ENCODE data around the gene SACM1L.
"Not testable (repeated sequence)": the region's sequence is repeated elsewhere in the genome, so short reads cannot be mapped to it uniquely, and the experiment has no call there.

SACM1L gene

GRCh38 chr3:45742461-45743089, 53.4 kb downstream of the SACM1L start:
- DNase-seq (ENCODE audit: low read depth in 3 of 3): no peak

GRCh38 chr3:45746165-45746776, 57.1 kb downstream of the SACM1L start:
- DNase-seq (ENCODE audit: low read depth in 3 of 3): no peak

GRCh38 chr3:45746777-45747622, 57.8 kb downstream of the SACM1L start:
- no peak for DNase-seq (ENCODE audit: low read depth in 3 of 3)

- DNase-seq (ENCODE audit: low read depth in 3 of 3): no peak
These were observed 58.9 kb downstream of the SACM1L start for GRCh38 chr3:45748068-45748467.

GRCh38 chr3:45749036-45749600, 59.9 kb downstream of the SACM1L start:
- not testable (repeated sequence) for DNase-seq (ENCODE audit: low read depth in 3 of 3)

GRCh38 chr3:45749880-45750279, 60.7 kb downstream of the SACM1L start:
- no peak for DNase-seq (ENCODE audit: low read depth in 3 of 3)

- no peak for DNase-seq (ENCODE audit: low read depth in 3 of 3)
These were observed 62.5 kb downstream of the SACM1L start for GRCh38 chr3:45751537-45752242.

GRCh38 chr3:45753095-45753494, 63.9 kb downstream of the SACM1L start:
- no peak for DNase-seq (ENCODE audit: low read depth in 3 of 3)

- DNase-seq (ENCODE audit: low read depth in 3 of 3): no peak
These were observed 65.3 kb downstream of the SACM1L start for GRCh38 chr3:45754461-45754860.

GRCh38 chr3:45756055-45756454, 66.9 kb downstream of the SACM1L start:
- no peak for DNase-seq (ENCODE audit: low read depth in 3 of 3)

- DNase-seq (ENCODE audit: low read depth in 3 of 3): not testable (repeated sequence)
These were observed 67.9 kb downstream of the SACM1L start for GRCh38 chr3:45757141-45757540.

GRCh38 chr3:45758871-45759270, 69.7 kb downstream of the SACM1L start:
- no peak for DNase-seq (ENCODE audit: low read depth in 3 of 3)

GRCh38 chr3:45759851-45760250, 70.7 kb downstream of the SACM1L start:
- no peak for DNase-seq (ENCODE audit: low read depth in 3 of 3)

GRCh38 chr3:45760878-45761711, 71.9 kb downstream of the SACM1L start:
- peak in 1 of 3 experiments; percentile 9 for DNase-seq (ENCODE audit: low read depth in 3 of 3)

- DNase-seq (ENCODE audit: low read depth in 3 of 3): no peak
These were observed 72.6 kb downstream of the SACM1L start for GRCh38 chr3:45761831-45762230.

GRCh38 chr3:45762647-45763302, 73.6 kb downstream of the SACM1L start:
- no peak for DNase-seq (ENCODE audit: low read depth in 3 of 3)

- no peak for DNase-seq (ENCODE audit: low read depth in 3 of 3)
These were observed 74.1 kb downstream of the SACM1L start for GRCh38 chr3:45763303-45763675.

- DNase-seq (ENCODE audit: low read depth in 3 of 3): no peak
These were observed 76.2 kb downstream of the SACM1L start for GRCh38 chr3:45765266-45765851.

GRCh38 chr3:45765958-45766357, 76.8 kb downstream of the SACM1L start:
- DNase-seq (ENCODE audit: low read depth in 3 of 3): no peak

- no peak for DNase-seq (ENCODE audit: low read depth in 3 of 3)
These were observed 82.1 kb downstream of the SACM1L start for GRCh38 chr3:45771166-45771775.
